Left renal cortex interstitium (tissue), 4 donors: Measurements from ENCODE around the gene GMPPB. TPM values are rescaled to one million over a fixed set of nuclear protein-coding genes. Genes with fewer than 3 reads are reported as not detected.

ENCODE experiments used
- DNase-seq, 4 donors: peaks; one replicate each; pipeline ENCODE4 v3.0.0-alpha.2; 2013; ENCODE audit warnings: low read depth in 4 of 4, low spot score in 2 of 4, missing footprints in 1 of 4
- polyA plus RNA-seq, 4 donors: library from polyadenylated mRNA; unstranded; fragments of 120-200 nt; gene quantifications; one replicate each; pipeline ENCODE4 v1.2.1, GENCODE V29; 2013; ENCODE audit not compliant: insufficient read length in 4 of 4

Gene GMPPB
- polyA plus RNA-seq, 4 donors = 11.4 to 19.2 (median 18.1) TPM

GRCh38 chr3:49715611-49716121, 8.1 kb downstream of the GMPPB start:
- no peak for DNase-seq

- no peak for DNase-seq
Measured at GRCh38 chr3:49714728-49715550, 8.8 kb downstream of the GMPPB start.

- DNase-seq = no peak
Measured at GRCh38 chr3:49713336-49714105, 10.2 kb downstream of the GMPPB start.

GRCh38 chr3:49712631-49713317, 11.0 kb downstream of the GMPPB start:
- DNase-seq = no peak

GRCh38 chr3:49712166-49712565, 11.6 kb downstream of the GMPPB start:
- no peak for DNase-seq

- no peak for DNase-seq
Measured at GRCh38 chr3:49711489-49711888, 12.3 kb downstream of the GMPPB start.

GRCh38 chr3:49709852-49710251, 13.9 kb downstream of the GMPPB start:
- no peak for DNase-seq

GRCh38 chr3:49707113-49707480, 16.7 kb downstream of the GMPPB start:
- no peak for DNase-seq

- no peak for DNase-seq
Measured at GRCh38 chr3:49706456-49707112, 17.2 kb downstream of the GMPPB start.

- no peak for DNase-seq
Measured at GRCh38 chr3:49705390-49705960, 18.3 kb downstream of the GMPPB start.

GRCh38 chr3:49704629-49705028, 19.1 kb downstream of the GMPPB start:
- no peak for DNase-seq

GRCh38 chr3:49703956-49704355, 19.8 kb downstream of the GMPPB start:
- no peak for DNase-seq

- DNase-seq = no peak
Measured at GRCh38 chr3:49703443-49703927, 20.3 kb downstream of the GMPPB start.

- DNase-seq = no peak
Measured at GRCh38 chr3:49702672-49703071, 21.1 kb downstream of the GMPPB start.

GRCh38 chr3:49701388-49702077, 22.2 kb downstream of the GMPPB start:
- DNase-seq = no peak

- no peak for DNase-seq
Measured at GRCh38 chr3:49700453-49701128, 23.2 kb downstream of the GMPPB start.

- no peak for DNase-seq
Measured at GRCh38 chr3:49700014-49700413, 23.7 kb downstream of the GMPPB start.

- DNase-seq = no peak
Measured at GRCh38 chr3:49699281-49699979, 24.3 kb downstream of the GMPPB start.
